GM18858 (cell line): Measurements from ENCODE around the gene ABCB11.
"Not testable (repeated sequence)": the region's sequence is repeated elsewhere in the genome, so short reads cannot be mapped to it uniquely, and the experiment has no call there.

Experiments used
- ATAC-seq: cut with Tn5 transposase; IDR thresholded peaks from one replicate; pipeline ENCODE4 v1.9.1; 2021; ENCODE audit not compliant: unreplicated experiment

Gene ABCB11

GRCh38 chr2:169046440-169047151 is 15.5 kb upstream of the ABCB11 start:
- no peak for ATAC-seq

GRCh38 chr2:169042856-169043255 is 11.7 kb upstream of the ABCB11 start:
- no peak for ATAC-seq

GRCh38 chr2:169041594-169041993 is 10.5 kb upstream of the ABCB11 start:
- no peak for ATAC-seq

GRCh38 chr2:169039702-169040101 is 8.6 kb upstream of the ABCB11 start:
- ATAC-seq, result no peak

- ATAC-seq, result peak; percentile 59
Observed at GRCh38 chr2:169038338-169038757, 7.2 kb upstream of the ABCB11 start.

- peak; percentile 46 for ATAC-seq
Observed at GRCh38 chr2:169036736-169037440, 5.8 kb upstream of the ABCB11 start.

- ATAC-seq, result no peak
Observed at GRCh38 chr2:169035887-169036286, 4.8 kb upstream of the ABCB11 start.

GRCh38 chr2:169034984-169035544 is 3.9 kb upstream of the ABCB11 start:
- ATAC-seq, result no peak

- no peak for ATAC-seq
Observed at GRCh38 chr2:169034256-169034655, 3.1 kb upstream of the ABCB11 start.

- no peak for ATAC-seq
Observed at GRCh38 chr2:169029341-169029740, 1.8 kb downstream of the ABCB11 start.

GRCh38 chr2:169027234-169027633 is 3.9 kb downstream of the ABCB11 start:
- no peak for ATAC-seq

GRCh38 chr2:169026056-169026455 is 5.1 kb downstream of the ABCB11 start:
- no peak for ATAC-seq

- ATAC-seq, result no peak
Observed at GRCh38 chr2:169023161-169023560, 8.0 kb downstream of the ABCB11 start.

GRCh38 chr2:169018390-169018789 is 12.7 kb downstream of the ABCB11 start:
- ATAC-seq, result no peak

GRCh38 chr2:169015943-169016342 is 15.2 kb downstream of the ABCB11 start:
- ATAC-seq, result no peak

GRCh38 chr2:169014780-169015179 is 16.3 kb downstream of the ABCB11 start:
- no peak for ATAC-seq

GRCh38 chr2:169013628-169014026 is 17.5 kb downstream of the ABCB11 start:
- no peak for ATAC-seq

GRCh38 chr2:169012812-169013627 is 18.1 kb downstream of the ABCB11 start:
- ATAC-seq, result no peak

- not testable (repeated sequence) for ATAC-seq
Observed at GRCh38 chr2:169012191-169012792, 18.8 kb downstream of the ABCB11 start.

- ATAC-seq, result no peak
Observed at GRCh38 chr2:169011698-169012097, 19.4 kb downstream of the ABCB11 start.
